HepG2 (cell line): Measurements from ENCODE around the gene TMEM233. TPM values are rescaled to one million over a fixed set of nuclear protein-coding genes. Genes with fewer than 3 reads are reported as not detected.
A peak's percentile ranks its signal among the peaks of the same experiment; 100 is the strongest.

Experiments
- ATAC-seq: fragments of 200-7000 bp; cut with Tn5 transposase; 3 replicates; pipeline ENCODE4 v1.9.1; 2020; ENCODE audit warnings: mild to moderate bottlenecking, moderate library complexity
- BruUV-seq: library from RNA; stranded (reverse); fragments of 400-500 nt; replicated peaks from 2 replicates; lab custom pipeline; 2021; lab: Mats Ljungman, UMichigan
- CTCF ChIA-PET: fragments of 300-600 bp; formaldehyde crosslinking; extraction: SDS; loops from one replicate; lab custom pipeline; 2021; ENCODE audit warnings: low total read pairs, inconsistent platforms, low intra/inter-chr PET ratio; lab: Yijun Ruan, JAX
- POLR2A ChIA-PET: fragments of 350-600 bp; sonication (Branson Sonifier 250); formaldehyde crosslinking; loops from one replicate; lab custom pipeline; 2020; ENCODE audit warnings: antibody characterized with exemption, inconsistent platforms; lab: Yijun Ruan, JAX
- DNase-seq: peaks from one replicate; pipeline ENCODE4 v3.0.0-alpha.2; 2015; ENCODE audit warnings: low spot score
- FAIRE-seq: peaks from 3 replicates; lab custom pipeline; 2011; peaks lifted over from hg19 to GRCh38; lab: Jason Lieb, UNC
- H2AFZ ChIP-seq: one replicate; pipeline ENCODE4 v1.6.1; 2011; ENCODE audit warnings: low read length, inconsistent platforms
- H3K27ac ChIP-seq: fragments of 300-600 bp; 3 replicates; pipeline ENCODE4 v1.8.0; 2011; ENCODE audit warnings: mixed run types, mild to moderate bottlenecking, mixed read lengths, low read length, inconsistent platforms; ENCODE audit not compliant: insufficient read depth; ENCODE audit errors: extremely low read length
- H3K27me3 ChIP-seq, 2 experiments: fragments of 200-600 bp in 1 of 2; 2 replicates in 1 of 2; 3 replicates in 1 of 2; pipeline versions ENCODE4 v1.6.0 to v1.8.0; 2011; ENCODE audit warnings: low read length in 2 of 2, mild to moderate bottlenecking in 2 of 2, moderate library complexity in 2 of 2, inconsistent platforms in 1 of 2; ENCODE audit not compliant: insufficient read depth in 2 of 2, control insufficient read depth in 1 of 2
- H3K36me3 ChIP-seq, 2 experiments: fragments of 200-600 bp in 1 of 2; replicated peaks in 1 of 2; 2 replicates in 1 of 2; 3 replicates in 1 of 2; pipeline versions ENCODE4 v1.5.1 to v1.8.0; 2011; ENCODE audit warnings: low read length in 2 of 2, inconsistent platforms in 1 of 2; ENCODE audit not compliant: insufficient read depth in 2 of 2, control insufficient read depth in 1 of 2
- H3K4me1 ChIP-seq: 2 replicates; pipeline ENCODE4 v1.5.1; 2012; ENCODE audit warnings: low read length, inconsistent platforms; ENCODE audit not compliant: insufficient read depth
- H3K4me2 ChIP-seq: 2 replicates; pipeline ENCODE4 v1.6.0; 2011; ENCODE audit warnings: low read depth, low read length, inconsistent platforms
- H3K4me3 ChIP-seq, 3 experiments: fragments of 200-600 bp in 1 of 3; sonication (generic), shearing (Covaris generic) in 1 of 3; replicated peaks in 1 of 3; 2 replicates each; pipeline ENCODE4 v1.5.1; 2011 to 2016; ENCODE audit warnings: low read length in 3 of 3, inconsistent platforms in 2 of 3, low read depth in 2 of 3, mild to moderate bottlenecking in 2 of 3, control low read depth in 1 of 3, mixed read lengths in 1 of 3; ENCODE audit not compliant: insufficient read depth in 1 of 3
- H3K79me2 ChIP-seq: one replicate; pipeline ENCODE4 v1.6.1; 2011; ENCODE audit warnings: low read length, inconsistent platforms; ENCODE audit not compliant: insufficient read depth
- H3K9ac ChIP-seq: 2 replicates; pipeline ENCODE4 v1.6.0; 2011; ENCODE audit warnings: mild to moderate bottlenecking, low read depth, low read length, inconsistent platforms; ENCODE audit not compliant: insufficient read depth
- H3K9me3 ChIP-seq: 2 replicates; pipeline ENCODE4 v1.5.1; 2012; ENCODE audit warnings: mild to moderate bottlenecking, low read length
- H4K20me1 ChIP-seq: 2 replicates; pipeline ENCODE4 v1.6.0; 2011; ENCODE audit warnings: inconsistent platforms, mild to moderate bottlenecking, low read length, moderate library complexity; ENCODE audit not compliant: insufficient read depth
- CEBPB ChIP-seq: IDR thresholded peaks from 2 replicates; pipeline ENCODE4 v1.6.1; 2011; ENCODE audit warnings: low read depth, low read length, improper control_type of control experiment, borderline replicate concordance
- GATA4 ChIP-seq: sonication (generic); IDR thresholded peaks from 2 replicates; pipeline ENCODE4 v1.6.1; 2016; ENCODE audit warnings: antibody characterized with exemption, low read depth, borderline replicate concordance
- KDM1A ChIP-seq: IDR thresholded peaks from 2 replicates; pipeline ENCODE4 v1.6.1; 2016; ENCODE audit warnings: missing compliant biosample characterization
- MIER2 ChIP-seq: IDR thresholded peaks from 2 replicates; pipeline ENCODE4 v1.6.1; 2016; ENCODE audit warnings: missing biosample characterization, missing genetic modification reagents
- NFE2 ChIP-seq: sonication (generic); formaldehyde crosslinking; IDR thresholded peaks from 2 replicates; pipeline ENCODE4 v1.4.0; 2020; ENCODE audit warnings: missing genetic modification reagents
- SNAPC5 ChIP-seq: sonication (generic); formaldehyde crosslinking; IDR thresholded peaks from 2 replicates; pipeline ENCODE4 v1.8.1; 2023; ENCODE audit warnings: mild to moderate bottlenecking, missing genetic modification reagents, borderline replicate concordance
- ZNF18 ChIP-seq: sonication (generic); formaldehyde crosslinking; IDR thresholded peaks from 2 replicates; pipeline ENCODE4 v1.8.0; 2022; ENCODE audit warnings: mild to moderate bottlenecking, missing genetic modification reagents; ENCODE audit not compliant: insufficient replicate concordance
- ZNF230 ChIP-seq: sonication (generic); formaldehyde crosslinking; IDR thresholded peaks from 2 replicates; pipeline ENCODE4 v1.4.0; 2020; ENCODE audit warnings: mild to moderate bottlenecking, missing genetic modification reagents
- ZNF383 ChIP-seq: sonication (generic); formaldehyde crosslinking; IDR thresholded peaks from 2 replicates; pipeline ENCODE4 v1.4.0; 2020; ENCODE audit warnings: missing genetic modification reagents, mild to moderate bottlenecking, borderline replicate concordance
- ZNF530 ChIP-seq: sonication (generic); formaldehyde crosslinking; IDR thresholded peaks from 2 replicates; pipeline ENCODE4 v1.5.0; 2020; ENCODE audit warnings: low read depth, mild to moderate bottlenecking, missing genetic modification reagents
- ZNF616 ChIP-seq: sonication (generic); formaldehyde crosslinking; IDR thresholded peaks from 2 replicates; pipeline ENCODE4 v1.5.0; 2020; ENCODE audit warnings: low read depth, mild to moderate bottlenecking, missing genetic modification reagents
- ZNF670 ChIP-seq: sonication (generic); formaldehyde crosslinking; IDR thresholded peaks from 2 replicates; pipeline ENCODE4 v1.8.0; 2022; ENCODE audit warnings: mild to moderate bottlenecking, missing genetic modification reagents, borderline replicate concordance
- WGBS: methylation state at CpG from one replicate; pipeline ENCODE4 v1.1.6; 2017; ENCODE audit warnings: low lambda C conversion rate; 5-methylcytosine and 5-hydroxymethylcytosine counted together
- in situ Hi-C: cut with HindIII; loops from 2 replicates; pipeline ENCODE4 v1.10.0; 2017; ENCODE audit warnings: low pct_unique_long_range_greater_than_20kb; ENCODE audit not compliant: extremely low pct_ligation_motif_present
- intact Hi-C: fragments of 100-400 bp; cut with micrococcal nuclease; formaldehyde crosslinking; loops from one replicate; pipeline ENCODE4 v1.10.0; 2022; ENCODE audit not compliant: unreplicated experiment
- polyA plus RNA-seq, 8 experiments: library from polyadenylated mRNA; depleted of rRNA in 3 of 8; stranded (reverse) in 7 of 8; unstranded in 1 of 8; fragments of >200 nt; fragmentation: Illumina TruSeq in 4 of 8; extraction: Trizol in 4 of 8; gene quantifications; 2 replicates each; pipeline versions ENCODE4 v1.2.1 to v1.2.3, GENCODE V29; 2011 to 2016; ENCODE audit warnings: low read depth in 4 of 8, missing spikeins in 1 of 8, mixed read lengths in 1 of 8; ENCODE audit not compliant: insufficient read depth in 1 of 8
- total RNA-seq, 5 experiments: library from RNA; depleted of rRNA; stranded (reverse); fragments of >200 nt; fragmentation: Illumina TruSeq; extraction: Trizol; gene quantifications; 2 replicates each; pipeline ENCODE4 v1.2.3, GENCODE V29; 2016; ENCODE audit warnings: low read depth in 1 of 5

Gene TMEM233
- total and polyA plus RNA-seq, 2 of the 13 experiments (the other 11 are each of a cell fraction or from before 2014, with no cell fraction given), result 0.03 TPM; not detected in 1

- Histone ChIP-seq H3K27ac (no peak overlapping the region), H2AFZ (no peak overlapping the region), H3K36me3 (no peaks in the 10 kb centered on the region), H4K20me1 (no peaks in the 10 kb centered on the region), H3K4me2 (no peak overlapping the region), H3K9ac (no peak overlapping the region), H3K9me3 (no peaks in the 10 kb centered on the region), H3K27me3 (peaks cover 2 to 16% of the 10 kb centered on the region in 2 experiments; a peak in 3 of 5 replicates), H3K4me3 (no peak overlapping the region), H3K4me1 (no peaks in the 10 kb centered on the region), H3K79me2 (no peaks in the 10 kb centered on the region)
- ChIA-PET POLR2A (no interaction called here), CTCF (no interaction called here)
- intact Hi-C loops, result no loop called here
- WGBS, result 0% methylated on average over 1 of the region's 1 CpG
- in situ Hi-C loops, result no loop called here
- ATAC-seq, result no peak
- DNase-seq, result no peak
- TF ChIP-seq CEBPB (peak; percentile 46; the same call in 1 of the 2 replicates), ZNF230 (no peak)
- no peak for FAIRE-seq
- BruUV-seq, result no TSS peak
These were observed 4.5 kb upstream of the TMEM233 start for GRCh38 chr12:119589097-119589496.

GRCh38 chr12:119589634-119590033, 3.9 kb upstream of the TMEM233 start:
- Histone ChIP-seq H3K9ac (no peak overlapping the region), H3K79me2 (no peaks in the 10 kb centered on the region), H3K27me3 (peaks cover 4 to 22% of the 10 kb centered on the region in 2 experiments; a peak in 3 of 5 replicates), H4K20me1 (no peaks in the 10 kb centered on the region), H3K27ac (no peak overlapping the region), H3K4me2 (no peak overlapping the region), H2AFZ (no peak overlapping the region), H3K4me3 (no peak overlapping the region), H3K9me3 (no peaks in the 10 kb centered on the region), H3K4me1 (no peaks in the 10 kb centered on the region), H3K36me3 (no peaks in the 10 kb centered on the region)
- 47% methylated on average over 4 of the region's 4 CpGs for WGBS
- DNase-seq, result no peak
- intact Hi-C loops (no loop called here), in situ Hi-C loops (no loop called here)
- POLR2A ChIA-PET, result no interaction called here
- CTCF ChIA-PET, result no interaction called here
- no TSS peak for BruUV-seq
- ATAC-seq, result no peak
- no peak for FAIRE-seq
- TF ChIP-seq ZNF670 (no peak), ZNF383 (CRISPR knock-in tag) (no peak), ZNF616 (CRISPR knock-in tag) (no peak), MIER2 (no peak), ZNF530 (no peak), GATA4 (no peak), SNAPC5 (no peak), KDM1A (CRISPR knock-in tag) (no peak), ZNF18 (CRISPR knock-in tag) (no peak), NFE2 (CRISPR knock-in tag) (no peak)
